Sigmoid colon (tissue), 7 donors: ENCODE measurements around the gene COL4A1. TPM values are rescaled to one million over a fixed set of nuclear protein-coding genes. Genes with fewer than 3 reads are reported as not detected.

ENCODE experiments used
- DNase-seq: peaks from one replicate; pipeline ENCODE4 v3.0.0-alpha.2; 2019
- H3K27ac ChIP-seq, 4 donors: fragments of 200-600 bp; sonication (generic); one replicate each; pipeline ENCODE4 v1.5.1; 2016 to 2019; ENCODE audit warnings: mild to moderate bottlenecking in 1 of 4
- H3K27me3 ChIP-seq, 3 donors: fragments of 200-600 bp; sonication (generic); one replicate each; pipeline ENCODE4 v1.5.1; 2019; ENCODE audit warnings: mild to moderate bottlenecking in 1 of 3
- H3K36me3 ChIP-seq, 4 donors: fragments of 200-600 bp; sonication (generic); one replicate each; pipeline ENCODE4 v1.5.1; 2016 to 2019
- H3K4me1 ChIP-seq, 4 donors: fragments of 200-600 bp; sonication (generic); one replicate each; pipeline ENCODE4 v1.5.1; 2017 to 2019
- H3K4me3 ChIP-seq, 4 donors: fragments of 200-600 bp; sonication (generic); one replicate each; pipeline ENCODE4 v1.5.1; 2017 to 2019; ENCODE audit warnings: mild to moderate bottlenecking in 2 of 4, moderate library complexity in 1 of 4
- H3K9me3 ChIP-seq, 4 donors: fragments of 200-600 bp in 3 of 4; sonication (generic) in 3 of 4; one replicate each; pipeline versions ENCODE4 v1.5.1 to v1.6.1; 2013 to 2019
- CTCF ChIP-seq, 4 experiments: fragments of 450-650 bp in 3 of 4; fragments of 200-600 bp in 1 of 4; IDR thresholded peaks; one replicate each; pipeline ENCODE4 v1.5.1; 2016 to 2019; ENCODE audit warnings: antibody characterized with exemption in 4 of 4, mild to moderate bottlenecking in 3 of 4, moderate library complexity in 2 of 4
- EP300 ChIP-seq, 4 donors: sonication (generic); formaldehyde crosslinking; IDR thresholded peaks; one replicate each; pipeline ENCODE4 v1.6.1; 2017; ENCODE audit warnings: antibody characterized with exemption in 4 of 4
- POLR2A ChIP-seq, 2 donors: fragments of 450-650 bp; IDR thresholded peaks; one replicate each; pipeline ENCODE4 v1.6.1; 2016; ENCODE audit warnings: antibody characterized with exemption in 2 of 2, mild to moderate bottlenecking in 2 of 2, moderate library complexity in 2 of 2
- POLR2AphosphoS5 ChIP-seq, 4 donors: sonication (generic); formaldehyde crosslinking; IDR thresholded peaks; one replicate each; pipeline ENCODE4 v1.6.1; 2017; ENCODE audit warnings: antibody characterized with exemption in 4 of 4
- WGBS, 2 donors: extraction: QIAGEN DNeasy Blood & Tissue Kit; methylation state at CpG; one replicate each; pipeline ENCODE4 v1.1.7; 2013; 5-methylcytosine and 5-hydroxymethylcytosine counted together
- intact Hi-C: fragments of 100-400 bp; cut with DNase I; formaldehyde crosslinking; loops from one replicate; pipeline ENCODE4 v1.15.1; 2023
- polyA plus RNA-seq, 3 donors: library from polyadenylated mRNA; stranded (reverse); fragments of 200-250 nt; gene quantifications; one replicate each; pipeline ENCODE4 v1.2.3, GENCODE V29; 2013
- total RNA-seq, 4 donors: library from RNA; depleted of rRNA; stranded (reverse); fragments of >200 nt; gene quantifications; one replicate each; pipeline ENCODE4 v1.1.0, GENCODE V29; 2016
- donor health status: healthy with polysubstance abuse.
- donor health status: Bipolar disorder and iron deficiency.
- donor health status: healthy.

Gene COL4A1
- total and polyA plus RNA-seq, 7 donors: 9.2 to 598 (median 235) TPM

- peaks cover 0 to 26% (median 0%) of the 10 kb centered on the region in 4 donors for H3K36me3 ChIP-seq
- DNase-seq: no peak
- TF ChIP-seq POLR2A (IDR thresholded peaks at IDR 0.05): no peak
- TF ChIP-seq CTCF (IDR thresholded peaks at IDR 0.05): no peak
- TF ChIP-seq POLR2AphosphoS5 (IDR thresholded peaks at IDR 0.05): no peak
- TF ChIP-seq EP300 (IDR thresholded peaks at IDR 0.05): no peak
- H3K9me3 ChIP-seq: no peaks in the 10 kb centered on the region
- H3K4me3 ChIP-seq: no peak overlapping the region
- no peaks in the 10 kb centered on the region for H3K27me3 ChIP-seq
- WGBS, 2 donors: 44 to 52% methylated on average over 5 of the region's 5 CpGs
- H3K27ac ChIP-seq: peak overlapping the region; percentile 71 to 97 (median 82)
- peaks cover 0 to 86% (median 75%) of the 10 kb centered on the region in 4 donors for H3K4me1 ChIP-seq
- intact Hi-C loops: loop anchor here (5.0 kb wide), 2 partner anchors 53 to 68 kb away; partner anchors contain the start of genes COL4A1 and COL4A2
Observed at GRCh38 chr13:110239280-110240125, 67.5 kb downstream of the COL4A1 start.

GRCh38 chr13:110238818-110239195 is 68.2 kb downstream of the COL4A1 start:
- intact Hi-C loops: loop anchor here (5.0 kb wide), 2 partner anchors 53 to 68 kb away; partner anchors contain the start of genes COL4A1 and COL4A2

GRCh38 chr13:110237875-110238817 is 68.8 kb downstream of the COL4A1 start:
- Histone ChIP-seq H3K9me3 (no peaks in the 10 kb centered on the region), H3K27me3 (no peaks in the 10 kb centered on the region), H3K36me3 (peaks cover 0 to 26% (median 0%) of the 10 kb centered on the region in 4 donors), H3K4me1 (peaks cover 0 to 86% (median 75%) of the 10 kb centered on the region in 4 donors), H3K4me3 (no peak overlapping the region), H3K27ac (peak overlapping the region; percentile 71 to 97 (median 82))
- no peak for DNase-seq
- TF ChIP-seq EP300 (IDR thresholded peaks at IDR 0.05) (no peak), POLR2AphosphoS5 (IDR thresholded peaks at IDR 0.05) (peak in 2 of 4 donors; percentile 12 to 25), CTCF (IDR thresholded peaks at IDR 0.05) (no peak), POLR2A (IDR thresholded peaks at IDR 0.05) (no peak)
- WGBS, 2 donors: 63 to 68% methylated on average over 5 of the region's 5 CpGs
- intact Hi-C loops: loop anchor here (5.0 kb wide), 2 partner anchors 54 to 69 kb away; partner anchors contain the start of genes COL4A1 and COL4A2

More at GRCh38 chr13:110238818-110239195, 68.2 kb downstream of the COL4A1 start:
- H3K27me3 ChIP-seq: no peaks in the 10 kb centered on the region
- no peak overlapping the region for H3K4me3 ChIP-seq
- H3K27ac ChIP-seq: peak overlapping the region; percentile 71 to 97 (median 82)
- H3K9me3 ChIP-seq: no peaks in the 10 kb centered on the region
- TF ChIP-seq POLR2AphosphoS5 (IDR thresholded peaks at IDR 0.05) (peak in 2 of 4 donors; percentile 47 to 51), CTCF (IDR thresholded peaks at IDR 0.05) (no peak)
- 49 to 86% methylated on average over 1 of the region's 1 CpG for WGBS, 2 donors
- peaks cover 0 to 26% (median 0%) of the 10 kb centered on the region in 4 donors for H3K36me3 ChIP-seq
- peaks cover 0 to 86% (median 75%) of the 10 kb centered on the region in 4 donors for H3K4me1 ChIP-seq
- no peak for DNase-seq

GRCh38 chr13:110236831-110237261 is 70.1 kb downstream of the COL4A1 start:
- no peak for DNase-seq

More at GRCh38 chr13:110236831-110237261, 70.1 kb downstream of the COL4A1 start:
- peaks cover 0 to 88% (median 78%) of the 10 kb centered on the region in 4 donors for H3K4me1 ChIP-seq
- H3K27ac ChIP-seq: peak overlapping the region; percentile 71 to 97 (median 82)
- no peak overlapping the region for H3K4me3 ChIP-seq
- H3K9me3 ChIP-seq: no peaks in the 10 kb centered on the region
- no peak for TF ChIP-seq POLR2AphosphoS5 (IDR thresholded peaks at IDR 0.05)
- no peak for TF ChIP-seq POLR2A (IDR thresholded peaks at IDR 0.05)
- TF ChIP-seq CTCF (IDR thresholded peaks at IDR 0.05): no peak
- TF ChIP-seq EP300 (IDR thresholded peaks at IDR 0.05): no peak
- intact Hi-C loops: loop anchor here (5.0 kb wide), 2 partner anchors 55 to 70 kb away; partner anchors contain the start of genes COL4A1 and COL4A2
- 66 to 82% methylated on average over 11 of the region's 11 CpGs for WGBS, 2 donors
- peaks cover 0 to 20% (median 0%) of the 10 kb centered on the region in 4 donors for H3K36me3 ChIP-seq
- no peaks in the 10 kb centered on the region for H3K27me3 ChIP-seq
